ENCODE data around the gene OTUB1. TPM values are rescaled to one million over a fixed set of nuclear protein-coding genes. Genes with fewer than 3 reads are reported as not detected.

Gene OTUB1
- total and polyA plus RNA-seq, 2 donors, result 46.7 to 83.8 TPM

DNA sequence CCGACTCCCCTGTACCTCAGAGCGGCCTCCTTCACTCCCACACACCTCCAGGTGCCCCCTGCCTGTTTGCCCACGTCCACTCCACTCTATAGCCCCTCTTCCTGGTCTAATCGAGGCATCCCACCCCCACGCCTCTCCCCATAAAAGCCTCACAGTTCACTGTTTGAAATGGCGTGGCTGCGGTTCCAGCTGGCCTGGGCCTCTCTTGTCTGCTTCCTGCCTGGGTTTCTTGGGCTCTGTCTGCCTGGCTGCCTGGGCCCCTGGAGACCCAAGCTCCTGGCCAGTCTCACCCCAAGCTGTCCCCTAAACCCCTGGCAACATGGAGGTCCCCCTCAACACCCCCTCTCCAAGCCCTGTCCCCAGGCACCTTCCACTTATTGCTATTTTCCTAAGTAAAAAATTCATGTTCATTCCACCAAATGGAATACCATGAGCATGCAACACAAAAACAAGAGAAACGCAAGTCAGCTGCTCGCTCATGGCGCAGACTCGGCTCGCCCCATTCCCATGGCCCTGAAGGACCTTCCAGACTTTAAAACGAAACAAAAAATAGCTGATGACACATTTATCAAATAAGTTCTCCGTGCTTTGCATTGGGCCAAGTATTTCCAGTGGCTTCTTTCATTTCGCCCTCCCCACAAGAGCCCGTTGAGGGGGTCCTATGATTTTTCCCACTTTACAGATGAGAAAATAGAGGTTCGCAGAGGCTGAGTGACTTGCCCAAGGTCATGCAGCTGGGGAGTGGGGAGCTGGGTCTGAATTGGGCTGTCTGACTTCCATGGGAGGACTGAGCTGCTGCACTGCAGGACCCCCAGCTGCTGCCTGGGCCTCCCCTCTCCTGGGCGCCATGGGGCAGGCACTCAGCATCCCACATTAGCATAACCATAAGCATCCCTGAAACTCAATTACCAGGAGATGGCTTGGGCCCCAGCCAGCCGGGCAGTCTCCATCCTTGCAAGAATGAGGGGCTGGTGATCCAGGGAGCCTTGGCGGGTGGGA is 37.8 kb downstream of the OTUB1 start:
- H3K27ac ChIP-seq (ENCODE audit: low read depth in 1 of 2, low read length in 1 of 2), result no peak overlapping the region
- H3K4me3 ChIP-seq (ENCODE audit: low read length in 2 of 2), result no peak overlapping the region
- H3K9me3 ChIP-seq (ENCODE audit: control insufficient read depth in 2 of 2, insufficient read depth in 1 of 2, low read length in 1 of 2), result no peaks in the 10 kb centered on the region
- no peak for DNase-seq (ENCODE audit: low read depth in 6 of 9, low spot score in 9 of 9)
- H3K4me1 ChIP-seq (ENCODE audit: control insufficient read depth in 2 of 2, insufficient read depth in 2 of 2, low read length in 2 of 2), result peaks cover 0 to 24% of the 10 kb centered on the region in 2 donors
- H3K27me3 ChIP-seq (ENCODE audit: control insufficient read depth in 2 of 2, insufficient read depth in 1 of 2, low read length in 1 of 2), result peaks cover 0 to 14% of the 10 kb centered on the region in 2 donors
- H3K36me3 ChIP-seq (ENCODE audit: control insufficient read depth in 2 of 2, insufficient read depth in 2 of 2, low read length in 1 of 2), result no peaks in the 10 kb centered on the region
- 92% methylated on average over 20 of the region's 20 CpGs for WGBS

DNA sequence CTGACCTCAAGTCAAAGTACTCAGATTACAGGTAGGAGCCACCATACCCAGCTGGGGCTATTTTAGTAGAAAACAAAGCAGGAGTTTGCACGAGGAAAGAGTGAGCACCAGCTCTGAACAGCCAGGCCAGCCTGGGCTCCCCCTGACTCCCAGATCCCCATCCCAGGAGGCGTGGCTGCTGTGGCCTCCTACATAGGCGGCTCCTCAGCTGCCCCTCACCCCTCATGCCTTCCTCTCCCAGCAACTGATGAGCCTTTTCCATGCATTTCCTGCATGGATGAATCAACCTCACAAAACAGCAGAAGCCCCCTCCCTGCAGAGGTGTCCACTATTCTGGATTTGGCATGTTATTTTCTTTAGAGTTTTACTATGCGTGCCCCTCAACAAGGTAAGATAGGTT is 39.0 kb downstream of the OTUB1 start:
- WGBS, result 96% methylated on average over 4 of the region's 4 CpGs
- no peak overlapping the region for H3K27ac ChIP-seq (ENCODE audit: low read depth in 1 of 2, low read length in 1 of 2)
- no peak overlapping the region for H3K4me3 ChIP-seq (ENCODE audit: low read length in 2 of 2)
- no peak for DNase-seq (ENCODE audit: low read depth in 6 of 9, low spot score in 9 of 9)
- peaks cover 0 to 21% of the 10 kb centered on the region in 2 donors for H3K27me3 ChIP-seq (ENCODE audit: control insufficient read depth in 2 of 2, insufficient read depth in 1 of 2, low read length in 1 of 2)
- H3K36me3 ChIP-seq (ENCODE audit: control insufficient read depth in 2 of 2, insufficient read depth in 2 of 2, low read length in 1 of 2), result no peaks in the 10 kb centered on the region
- no peaks in the 10 kb centered on the region for H3K9me3 ChIP-seq (ENCODE audit: control insufficient read depth in 2 of 2, insufficient read depth in 1 of 2, low read length in 1 of 2)
- peaks cover 0 to 26% of the 10 kb centered on the region in 2 donors for H3K4me1 ChIP-seq (ENCODE audit: control insufficient read depth in 2 of 2, insufficient read depth in 2 of 2, low read length in 2 of 2)

DNA sequence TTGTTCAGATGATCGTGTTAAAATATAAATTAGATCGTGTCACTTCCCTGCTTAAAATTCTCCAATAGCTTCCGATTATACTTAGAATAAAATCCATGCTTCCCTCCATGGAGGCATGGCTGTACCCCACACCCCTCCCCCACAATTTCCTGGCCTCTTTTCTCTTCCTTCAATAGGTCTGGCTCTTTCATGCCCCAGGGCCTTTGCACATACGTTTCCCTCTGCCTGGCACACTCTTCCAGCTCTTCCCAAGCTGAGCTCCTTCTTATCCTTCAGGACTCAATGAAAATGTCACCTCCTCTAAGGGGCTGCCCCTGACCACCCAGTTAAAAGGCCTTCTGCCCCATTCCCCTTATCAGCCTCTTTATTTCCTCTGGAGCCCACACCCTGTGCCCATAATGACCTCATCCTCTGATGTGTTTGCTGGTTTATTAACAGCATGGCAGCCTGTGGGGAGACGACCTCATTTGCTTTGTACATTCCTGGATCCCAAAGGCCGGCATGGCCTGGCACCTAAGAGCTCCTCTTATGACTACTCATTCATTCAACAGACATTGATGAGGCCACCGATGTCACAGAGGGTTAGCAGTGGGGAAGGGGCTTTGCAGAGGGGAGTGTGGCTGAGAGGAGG is 40.5 kb downstream of the OTUB1 start:
- 97% methylated on average over 7 of the region's 7 CpGs for WGBS
- DNase-seq (ENCODE audit: low read depth in 6 of 9, low spot score in 9 of 9), result no peak
- no peaks in the 10 kb centered on the region for H3K9me3 ChIP-seq (ENCODE audit: control insufficient read depth in 2 of 2, insufficient read depth in 1 of 2, low read length in 1 of 2)
- H3K4me1 ChIP-seq (ENCODE audit: control insufficient read depth in 2 of 2, insufficient read depth in 2 of 2, low read length in 2 of 2), result peaks cover 0 to 26% of the 10 kb centered on the region in 2 donors
- H3K36me3 ChIP-seq (ENCODE audit: control insufficient read depth in 2 of 2, insufficient read depth in 2 of 2, low read length in 1 of 2), result no peaks in the 10 kb centered on the region
- no peak overlapping the region for H3K27ac ChIP-seq (ENCODE audit: low read depth in 1 of 2, low read length in 1 of 2)
- peaks cover 2 to 24% of the 10 kb centered on the region in 2 donors for H3K27me3 ChIP-seq (ENCODE audit: control insufficient read depth in 2 of 2, insufficient read depth in 1 of 2, low read length in 1 of 2)
- no peak overlapping the region for H3K4me3 ChIP-seq (ENCODE audit: low read length in 2 of 2)

DNA sequence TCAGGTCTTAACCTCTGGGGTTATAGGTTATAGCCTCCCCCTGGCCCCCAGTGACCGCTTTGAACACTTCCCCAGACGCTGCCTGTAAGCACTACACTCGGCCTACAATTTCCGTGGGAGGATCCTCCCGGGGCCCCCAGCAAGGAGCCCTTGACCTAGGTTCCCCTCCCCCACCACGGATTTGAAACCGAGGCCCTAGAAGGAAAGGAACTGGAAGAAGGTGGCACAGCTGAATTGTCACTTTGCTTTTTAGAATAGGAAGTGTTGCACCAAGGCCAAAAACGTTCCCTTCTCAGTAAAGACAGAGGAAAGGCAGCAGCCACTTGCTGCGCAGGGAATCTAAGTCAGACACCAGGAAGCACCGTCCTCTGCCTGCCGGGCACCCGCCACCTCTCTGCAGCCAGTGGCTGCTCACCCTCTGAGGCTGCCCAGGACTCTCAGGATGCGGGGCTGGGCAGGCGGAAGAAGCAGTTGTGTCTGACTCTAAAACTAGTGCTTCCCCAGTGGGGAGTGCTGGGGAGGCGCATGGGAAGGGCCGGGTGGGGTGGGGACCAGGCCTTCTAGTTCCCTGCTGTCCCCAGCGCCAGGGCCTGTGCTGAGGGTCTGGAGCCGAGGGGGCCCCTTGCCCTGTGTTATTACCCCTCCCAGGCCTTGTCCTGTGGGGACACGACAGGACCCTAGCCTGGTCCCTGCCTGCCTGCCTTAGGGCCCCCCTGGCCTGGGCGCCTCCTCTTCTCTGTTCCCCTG is 41.6 kb downstream of the OTUB1 start:
- 35% methylated on average over 20 of the region's 20 CpGs for WGBS
- peak in 3 of 9 donors; percentile 9 to 49 (median 19) for DNase-seq (ENCODE audit: low read depth in 6 of 9, low spot score in 9 of 9)
- H3K4me3 ChIP-seq (ENCODE audit: low read length in 2 of 2), result no peak overlapping the region
- H3K27ac ChIP-seq (ENCODE audit: low read depth in 1 of 2, low read length in 1 of 2), result no peak overlapping the region
- no peaks in the 10 kb centered on the region for H3K36me3 ChIP-seq (ENCODE audit: control insufficient read depth in 2 of 2, insufficient read depth in 2 of 2, low read length in 1 of 2)
- peaks cover 0 to 26% of the 10 kb centered on the region in 2 donors for H3K4me1 ChIP-seq (ENCODE audit: control insufficient read depth in 2 of 2, insufficient read depth in 2 of 2, low read length in 2 of 2)
- no peaks in the 10 kb centered on the region for H3K9me3 ChIP-seq (ENCODE audit: control insufficient read depth in 2 of 2, insufficient read depth in 1 of 2, low read length in 1 of 2)
- H3K27me3 ChIP-seq (ENCODE audit: control insufficient read depth in 2 of 2, insufficient read depth in 1 of 2, low read length in 1 of 2), result peaks cover 2 to 36% of the 10 kb centered on the region in 2 donors

DNA sequence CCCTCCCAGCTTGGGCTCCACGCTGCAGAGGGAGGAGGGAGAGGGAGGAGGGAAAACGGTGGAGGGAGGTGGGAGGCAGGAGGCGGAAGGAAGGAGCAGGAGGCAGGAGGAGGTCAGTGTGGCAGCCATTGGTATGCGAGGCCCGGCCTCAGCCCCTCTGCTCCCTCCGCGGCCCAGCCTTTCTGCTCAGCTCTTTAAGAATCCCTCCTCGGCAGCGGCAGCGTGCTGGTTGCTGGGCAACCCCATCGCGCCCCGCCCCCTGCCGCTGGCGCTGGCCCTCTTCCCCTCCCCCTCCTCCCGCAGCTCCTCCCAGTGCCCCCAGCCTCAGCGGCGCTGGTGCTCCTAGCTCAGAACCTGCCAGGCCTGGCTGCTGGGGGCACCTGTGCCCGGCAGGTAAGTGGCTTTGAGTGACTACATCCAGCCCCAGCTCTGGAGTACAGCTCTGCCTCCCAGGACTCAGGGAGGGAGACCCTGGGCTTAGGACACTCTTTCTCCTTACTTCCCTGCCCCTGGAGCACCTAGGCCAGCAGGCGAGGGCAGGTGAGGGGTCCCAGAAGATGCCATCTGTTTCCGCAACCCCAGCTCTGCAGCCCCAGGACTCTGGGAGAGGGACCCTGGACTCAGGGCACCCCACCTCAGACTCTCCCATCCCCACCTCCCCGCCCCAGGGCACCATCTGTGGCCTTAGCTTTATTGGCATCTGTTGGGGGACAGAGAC is 42.3 kb downstream of the OTUB1 start:
- DNase-seq (ENCODE audit: low read depth in 6 of 9, low spot score in 9 of 9), result peak in 8 of 9 donors; percentile 42 to 84 (median 64)
- Histone ChIP-seq H3K4me3 (ENCODE audit: low read length in 2 of 2) (no peak overlapping the region), H3K4me1 (ENCODE audit: control insufficient read depth in 2 of 2, insufficient read depth in 2 of 2, low read length in 2 of 2) (peaks cover 0 to 26% of the 10 kb centered on the region in 2 donors), H3K27me3 (ENCODE audit: control insufficient read depth in 2 of 2, insufficient read depth in 1 of 2, low read length in 1 of 2) (peaks cover 2 to 42% of the 10 kb centered on the region in 2 donors), H3K36me3 (ENCODE audit: control insufficient read depth in 2 of 2, insufficient read depth in 2 of 2, low read length in 1 of 2) (no peaks in the 10 kb centered on the region), H3K9me3 (ENCODE audit: control insufficient read depth in 2 of 2, insufficient read depth in 1 of 2, low read length in 1 of 2) (no peaks in the 10 kb centered on the region), H3K27ac (ENCODE audit: low read depth in 1 of 2, low read length in 1 of 2) (no peak overlapping the region)
- WGBS, result 19% methylated on average over 22 of the region's 22 CpGs

GRCh38 chr11:64029773-64030172 is 43.5 kb downstream of the OTUB1 start:
- no peak overlapping the region for H3K4me3 ChIP-seq (ENCODE audit: low read length in 2 of 2)
- H3K27me3 ChIP-seq (ENCODE audit: control insufficient read depth in 2 of 2, insufficient read depth in 1 of 2, low read length in 1 of 2), result peaks cover 10 to 54% of the 10 kb centered on the region in 2 donors
- H3K36me3 ChIP-seq (ENCODE audit: control insufficient read depth in 2 of 2, insufficient read depth in 2 of 2, low read length in 1 of 2), result no peaks in the 10 kb centered on the region
- H3K27ac ChIP-seq (ENCODE audit: low read depth in 1 of 2, low read length in 1 of 2), result no peak overlapping the region
- peaks cover 0 to 4% of the 10 kb centered on the region in 2 donors for H3K9me3 ChIP-seq (ENCODE audit: control insufficient read depth in 2 of 2, insufficient read depth in 1 of 2, low read length in 1 of 2)
- DNase-seq (ENCODE audit: low read depth in 6 of 9, low spot score in 9 of 9), result no peak
- WGBS, result 95% methylated on average over 8 of the region's 8 CpGs
- H3K4me1 ChIP-seq (ENCODE audit: control insufficient read depth in 2 of 2, insufficient read depth in 2 of 2, low read length in 2 of 2), result peaks cover 0 to 23% of the 10 kb centered on the region in 2 donors

DNA sequence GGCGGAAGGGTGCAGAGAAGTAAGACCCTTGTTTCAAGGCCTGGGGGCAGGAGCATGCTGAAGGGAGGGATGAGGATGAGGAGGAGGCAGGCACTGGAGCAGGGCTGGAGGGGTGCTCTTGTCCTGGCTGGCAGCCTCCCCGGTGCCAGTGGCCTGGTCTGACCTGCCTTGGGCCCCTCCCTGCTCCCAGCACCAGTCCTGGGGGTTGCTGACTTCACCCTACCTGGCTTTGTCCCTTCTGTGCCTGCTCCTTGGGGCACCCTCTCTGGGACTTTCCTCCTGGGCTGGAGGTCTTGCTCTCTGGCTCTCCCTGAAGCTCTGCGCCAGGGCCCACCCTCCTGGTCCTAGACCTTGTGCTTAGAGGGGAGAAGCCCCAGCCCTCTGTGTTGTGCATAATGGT is 44.8 kb downstream of the OTUB1 start:
- 92% methylated on average over 3 of the region's 3 CpGs for WGBS
- Histone ChIP-seq H3K27ac (ENCODE audit: low read depth in 1 of 2, low read length in 1 of 2) (no peak overlapping the region), H3K9me3 (ENCODE audit: control insufficient read depth in 2 of 2, insufficient read depth in 1 of 2, low read length in 1 of 2) (peaks cover 0 to 4% of the 10 kb centered on the region in 2 donors), H3K27me3 (ENCODE audit: control insufficient read depth in 2 of 2, insufficient read depth in 1 of 2, low read length in 1 of 2) (peaks cover 21 to 63% of the 10 kb centered on the region in 2 donors), H3K4me1 (ENCODE audit: control insufficient read depth in 2 of 2, insufficient read depth in 2 of 2, low read length in 2 of 2) (peaks cover 0 to 29% of the 10 kb centered on the region in 2 donors), H3K4me3 (ENCODE audit: low read length in 2 of 2) (no peak overlapping the region), H3K36me3 (ENCODE audit: control insufficient read depth in 2 of 2, insufficient read depth in 2 of 2, low read length in 1 of 2) (no peaks in the 10 kb centered on the region)
- DNase-seq (ENCODE audit: low read depth in 6 of 9, low spot score in 9 of 9), result no peak

- Histone ChIP-seq H3K27ac (ENCODE audit: low read depth in 1 of 2, low read length in 1 of 2) (no peak overlapping the region), H3K4me1 (ENCODE audit: control insufficient read depth in 2 of 2, insufficient read depth in 2 of 2, low read length in 2 of 2) (peaks cover 0 to 35% of the 10 kb centered on the region in 2 donors), H3K9me3 (ENCODE audit: control insufficient read depth in 2 of 2, insufficient read depth in 1 of 2, low read length in 1 of 2) (peaks cover 0 to 4% of the 10 kb centered on the region in 2 donors), H3K27me3 (ENCODE audit: control insufficient read depth in 2 of 2, insufficient read depth in 1 of 2, low read length in 1 of 2) (peaks cover 32 to 74% of the 10 kb centered on the region in 2 donors), H3K4me3 (ENCODE audit: low read length in 2 of 2) (no peak overlapping the region), H3K36me3 (ENCODE audit: control insufficient read depth in 2 of 2, insufficient read depth in 2 of 2, low read length in 1 of 2) (no peaks in the 10 kb centered on the region)
- 89% methylated on average over 4 of the region's 4 CpGs for WGBS
- no peak for DNase-seq (ENCODE audit: low read depth in 6 of 9, low spot score in 9 of 9)
These were observed 45.8 kb downstream of the OTUB1 start for GRCh38 chr11:64032050-64032449.
